ENCODE measurements around the gene CNIH1. TPM values are rescaled to one million over a fixed set of nuclear protein-coding genes. Genes with fewer than 3 reads are reported as not detected.
"Not testable (repeated sequence)": the region's sequence is repeated elsewhere in the genome, so short reads cannot be mapped to it uniquely, and the experiment has no call there.

CNIH1 gene
- total and polyA plus RNA-seq, 4 experiments from 2014 or later, result 46.9 to 128 (median 71.6) TPM

GRCh38 chr14:54378893-54379292 is 62.3 kb downstream of the CNIH1 start:
- CTCF ChIA-PET (ENCODE audit: partially characterized antibody), result interaction anchor here (0.8 kb wide), 1 partner anchor 9 kb away, joined by 3 read pairs; no protein-coding TSS in a partner anchor
- DNase-seq; H3K36me3 Mint-ChIP-seq; H3K27me3 ChIP-seq (ENCODE audit: insufficient read depth, low read length); H3K36me3 ChIP-seq (ENCODE audit: insufficient read depth, low read length); H3K27ac Mint-ChIP-seq; H3K4me1 Mint-ChIP-seq; H3K27ac ChIP-seq (ENCODE audit: low read depth, low read length); H3K4me3 Mint-ChIP-seq; H3K9me3 Mint-ChIP-seq; H3K9me3 ChIP-seq (ENCODE audit: control insufficient read depth in 1 of 2, low read length in 2 of 2); H3K4me1 ChIP-seq (ENCODE audit: insufficient read depth, low read length); H3K4me3 ChIP-seq (ENCODE audit: low read length in 2 of 2); intact Hi-C loops (cut with micrococcal nuclease): not testable (repeated sequence)
- peaks cover 5 to 15% of the 10 kb centered on the region in 2 donors for H3K27me3 Mint-ChIP-seq
- POLR2A ChIA-PET (ENCODE audit: partially characterized antibody), result interaction anchor here (0.7 kb wide), 1 partner anchor 25 kb away, joined by 3 read pairs; no protein-coding TSS in a partner anchor

DNA sequence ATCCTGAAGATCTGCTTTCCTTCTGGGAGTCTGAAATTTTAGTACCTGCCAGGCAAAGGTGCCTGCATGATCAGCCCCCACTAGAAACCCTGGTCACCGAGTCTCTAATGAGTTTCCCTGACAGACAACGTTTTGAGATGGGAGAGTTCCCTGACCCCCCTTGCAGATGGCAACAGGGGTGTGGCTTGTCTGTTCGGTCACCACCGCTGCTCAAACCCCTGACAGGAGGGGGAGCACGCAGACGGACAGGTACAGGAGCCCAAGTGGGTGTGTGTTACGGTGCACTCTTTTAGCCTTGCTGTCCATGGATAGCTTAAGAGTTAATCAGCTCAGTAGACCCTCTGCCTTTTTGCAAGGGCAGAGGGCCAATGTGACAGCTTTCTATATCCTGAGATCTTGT is 63.7 kb downstream of the CNIH1 start:
- no peak for DNase-seq
- no peaks in the 10 kb centered on the region for H3K9me3 ChIP-seq (ENCODE audit: control insufficient read depth in 1 of 2, low read length in 2 of 2)
- no peaks in the 10 kb centered on the region for H3K36me3 ChIP-seq (ENCODE audit: insufficient read depth, low read length)
- H3K4me1 ChIP-seq (ENCODE audit: insufficient read depth, low read length), result no peaks in the 10 kb centered on the region
- no peak overlapping the region for H3K27ac Mint-ChIP-seq
- H3K27ac ChIP-seq (ENCODE audit: low read depth, low read length), result no peak overlapping the region
- H3K9me3 Mint-ChIP-seq, result peaks cover 0 to 5% (median 0%) of the 10 kb centered on the region in 8 donors
- intact Hi-C loops (cut with micrococcal nuclease), result no loop called here
- H3K4me3 Mint-ChIP-seq, result no peak overlapping the region
- no peaks in the 10 kb centered on the region for H3K36me3 Mint-ChIP-seq
- H3K27me3 ChIP-seq (ENCODE audit: insufficient read depth, low read length), result peaks cover 5% of the 10 kb centered on the region
- no peak overlapping the region for H3K4me3 ChIP-seq (ENCODE audit: low read length in 2 of 2)
- peaks cover 7 to 15% of the 10 kb centered on the region in 2 donors for H3K27me3 Mint-ChIP-seq
- ChIA-PET CTCF (ENCODE audit: partially characterized antibody) (no interaction called here), POLR2A (ENCODE audit: partially characterized antibody) (no interaction called here)
- H3K4me1 Mint-ChIP-seq, result no peaks in the 10 kb centered on the region

DNA sequence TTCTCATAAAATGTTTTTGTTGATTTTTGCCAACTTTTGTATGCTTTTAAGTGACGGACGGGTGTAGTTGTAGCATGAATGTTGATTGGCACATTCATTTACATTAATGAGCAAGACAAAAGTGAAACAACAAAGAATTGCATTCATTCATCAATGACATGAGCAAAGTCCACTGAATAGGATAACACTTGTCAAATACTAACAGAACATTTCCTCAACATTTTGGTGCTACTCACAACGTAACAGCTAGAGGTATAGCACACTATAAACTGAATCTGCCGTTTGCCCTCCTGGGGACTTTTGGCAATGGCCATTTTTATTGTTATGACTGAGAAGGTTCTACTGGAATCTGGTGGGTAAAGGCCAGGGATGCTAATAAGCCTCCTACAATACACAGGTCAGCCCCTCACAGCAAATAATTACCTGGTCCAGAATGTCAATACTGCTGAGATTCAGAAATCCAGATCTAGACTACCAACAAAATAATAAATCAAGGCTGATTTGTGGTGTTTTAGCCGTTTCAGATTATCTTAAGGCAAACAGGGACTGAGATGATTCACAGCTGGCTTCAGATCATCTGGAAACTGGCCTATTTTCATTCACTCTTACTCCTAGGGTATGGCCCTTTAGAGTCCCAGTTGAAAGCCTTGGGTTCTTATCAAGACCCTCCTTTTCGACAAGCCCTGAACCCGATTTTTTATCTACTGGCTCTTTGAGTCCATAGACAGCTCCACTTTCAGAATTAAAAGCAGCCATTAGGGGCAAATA is 66.9 kb downstream of the CNIH1 start:
- DNase-seq, result no peak
- H3K4me1 ChIP-seq (ENCODE audit: insufficient read depth, low read length), result no peaks in the 10 kb centered on the region
- ChIA-PET CTCF (ENCODE audit: partially characterized antibody) (no interaction called here), POLR2A (ENCODE audit: partially characterized antibody) (no interaction called here)
- Mint-ChIP-seq H3K27me3 (peaks cover 2 to 10% of the 10 kb centered on the region in 2 donors), H3K4me3 (no peak overlapping the region), H3K4me1 (no peaks in the 10 kb centered on the region), H3K27ac (no peak overlapping the region), H3K9me3 (peaks cover 0 to 1% (median 0%) of the 10 kb centered on the region in 8 donors), H3K36me3 (no peaks in the 10 kb centered on the region)
- H3K9me3 ChIP-seq (ENCODE audit: control insufficient read depth in 1 of 2, low read length in 2 of 2), result no peaks in the 10 kb centered on the region
- intact Hi-C loops (cut with micrococcal nuclease), result no loop called here
- H3K27ac ChIP-seq (ENCODE audit: low read depth, low read length), result no peak overlapping the region
- H3K27me3 ChIP-seq (ENCODE audit: insufficient read depth, low read length), result peaks cover 5% of the 10 kb centered on the region
- no peaks in the 10 kb centered on the region for H3K36me3 ChIP-seq (ENCODE audit: insufficient read depth, low read length)
- H3K4me3 ChIP-seq (ENCODE audit: low read length in 2 of 2), result no peak overlapping the region

Other genes starting within 250 kb of the CNIH1 start
- 1 to 10 TPM; 1.1 to 1.6 TPM for gene CDKN3, start 44.4 kb downstream of the CNIH1 start, total RNA-seq
- gene CDKN3, start 44.4 kb downstream of the CNIH1 start, polyA plus RNA-seq, result 1 to 10 TPM; 2.9 to 5.0 TPM
- 10 to 100 TPM; 31.1 to 36.4 TPM for gene GMFB, start 47.6 kb upstream of the CNIH1 start, total RNA-seq
- 10 to 100 TPM; 19.1 to 20.1 TPM for gene GMFB, start 47.6 kb upstream of the CNIH1 start, polyA plus RNA-seq
- gene CGRRF1, start 68.5 kb upstream of the CNIH1 start, total RNA-seq, result 10 to 100 TPM; 21.8 to 23.8 TPM
- 10 to 100 TPM; 25.9 to 60.7 TPM for gene CGRRF1, start 68.5 kb upstream of the CNIH1 start, polyA plus RNA-seq
- gene SAMD4A, start 125.8 kb upstream of the CNIH1 start, total RNA-seq, result 1 to 10 TPM in 1 of 2 experiments, under 1 TPM in 1; 0.93 to 1.4 TPM
- under 1 TPM in 1 of 2 donors, not detected in 1; 0.72 TPM for gene SAMD4A, start 125.8 kb upstream of the CNIH1 start, polyA plus RNA-seq